Right lobe of liver (tissue), 6 donors: ENCODE measurements around the gene ALKBH6. TPM values are rescaled to one million over a fixed set of nuclear protein-coding genes. Genes with fewer than 3 reads are reported as not detected.

ENCODE experiments used
- ATAC-seq, 4 donors: fragments of 200-7000 bp; cut with Tn5 transposase; one replicate each; pipeline ENCODE4 v1.9.1; 2020; ENCODE audit warnings: mild to moderate bottlenecking in 4 of 4, moderate library complexity in 4 of 4
- DNase-seq, 3 donors: peaks; one replicate each; pipeline ENCODE4 v3.0.0-alpha.2; 2020
- H3K27ac ChIP-seq, 3 donors: fragments of 200-600 bp; one replicate each; pipeline ENCODE4 v1.8.0; 2022
- H3K27me3 ChIP-seq, 2 donors: fragments of 200-600 bp; one replicate each; pipeline ENCODE4 v1.8.0; 2022
- H3K36me3 ChIP-seq, 4 donors: fragments of 200-600 bp; sonication (generic) in 1 of 4; one replicate each; pipeline versions ENCODE4 v1.5.1 to v1.8.0; 2017 to 2022; ENCODE audit warnings: control low read depth in 1 of 4
- H3K4me1 ChIP-seq, 4 donors: fragments of 200-600 bp; sonication (generic) in 1 of 4; one replicate each; pipeline versions ENCODE4 v1.5.1 to v1.8.0; 2017 to 2022; ENCODE audit warnings: control low read depth in 1 of 4
- H3K4me3 ChIP-seq, 3 donors: fragments of 200-600 bp; one replicate each; pipeline ENCODE4 v1.8.0; 2022
- H3K9me3 ChIP-seq, 4 donors: fragments of 200-600 bp; sonication (generic) in 1 of 4; one replicate each; pipeline versions ENCODE4 v1.5.1 to v1.8.0; 2017 to 2022; ENCODE audit warnings: control low read depth in 1 of 4
- POLR2A ChIP-seq: fragments of 450-650 bp; IDR thresholded peaks from one replicate; pipeline ENCODE4 v1.6.1; 2017; ENCODE audit warnings: antibody characterized with exemption, mild to moderate bottlenecking
- WGBS: methylation state at CpG from one replicate; pipeline ENCODE4 v1.1.6; 2018; ENCODE audit warnings: low coverage, low lambda C conversion rate; ENCODE audit not compliant: insufficient coverage; ENCODE audit errors: missing lambda C conversion rate; 5-methylcytosine and 5-hydroxymethylcytosine counted together
- intact Hi-C, 2 donors: fragments of 100-400 bp; cut with DNase I; formaldehyde crosslinking; loops; one replicate each; pipeline versions ENCODE4 v1.11.2 to v1.14.1; 2022
- total RNA-seq, 6 experiments: library from RNA; depleted of rRNA in 2 of 6; stranded (reverse); fragments of >200 nt in 2 of 6; fragmentation: NEBNext Ultra II Directional in 3 of 6; extraction: Animal tissue kit (Norgen Biotek cat#: 25700) in 3 of 6; gene quantifications; one replicate each; pipeline versions ENCODE4 v1.1.0 to v1.2.4, GENCODE V29; 2016 to 2023
- TF ChIP-seq, protein P1 (sequence below), 4 donors: fragments of 200-600 bp in 3 of 4; fragments of 450-650 bp in 1 of 4; IDR thresholded peaks; one replicate each; pipeline versions ENCODE4 v1.5.1 to v1.8.0; 2016 to 2022; ENCODE audit warnings: antibody characterized with exemption in 4 of 4, mild to moderate bottlenecking in 2 of 4
- donor health status: DM: no; HTN: yes; CAD: no.
- donor health status: DM: no; HTN: no; CAD: no.
- donor health status: DM: no; HTN: no; CAD: no.
- donor health status: DM: no; HTN: yes; CAD: no.
- donor health status: DM: no; HTN: yes; CAD: no.

The ALKBH6 gene
- total RNA-seq, 6 experiments from 2014 or later = 9.7 to 31.2 (median 11.5) TPM

- DNase-seq (peak; percentile 35 to 66 (median 65)), ATAC-seq (peak in 1 of 4 donors; percentile 4)
- intact Hi-C loops = no loop called here
- Histone ChIP-seq H3K27ac (peak overlapping the region in 2 of 3 donors; percentile 10 to 29), H3K4me3 (no peak overlapping the region), H3K4me1 (peaks cover 0 to 18% (median 3%) of the 10 kb centered on the region in 4 donors), H3K36me3 (no peaks in the 10 kb centered on the region), H3K27me3 (no peaks in the 10 kb centered on the region), H3K9me3 (no peaks in the 10 kb centered on the region)
- 57% methylated on average over 9 of the region's 12 CpGs for WGBS
- TF ChIP-seq, protein P1, sequence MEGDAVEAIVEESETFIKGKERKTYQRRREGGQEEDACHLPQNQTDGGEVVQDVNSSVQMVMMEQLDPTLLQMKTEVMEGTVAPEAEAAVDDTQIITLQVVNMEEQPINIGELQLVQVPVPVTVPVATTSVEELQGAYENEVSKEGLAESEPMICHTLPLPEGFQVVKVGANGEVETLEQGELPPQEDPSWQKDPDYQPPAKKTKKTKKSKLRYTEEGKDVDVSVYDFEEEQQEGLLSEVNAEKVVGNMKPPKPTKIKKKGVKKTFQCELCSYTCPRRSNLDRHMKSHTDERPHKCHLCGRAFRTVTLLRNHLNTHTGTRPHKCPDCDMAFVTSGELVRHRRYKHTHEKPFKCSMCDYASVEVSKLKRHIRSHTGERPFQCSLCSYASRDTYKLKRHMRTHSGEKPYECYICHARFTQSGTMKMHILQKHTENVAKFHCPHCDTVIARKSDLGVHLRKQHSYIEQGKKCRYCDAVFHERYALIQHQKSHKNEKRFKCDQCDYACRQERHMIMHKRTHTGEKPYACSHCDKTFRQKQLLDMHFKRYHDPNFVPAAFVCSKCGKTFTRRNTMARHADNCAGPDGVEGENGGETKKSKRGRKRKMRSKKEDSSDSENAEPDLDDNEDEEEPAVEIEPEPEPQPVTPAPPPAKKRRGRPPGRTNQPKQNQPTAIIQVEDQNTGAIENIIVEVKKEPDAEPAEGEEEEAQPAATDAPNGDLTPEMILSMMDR (IDR thresholded peaks at IDR 0.05) = no peak
- TF ChIP-seq POLR2A = no peak
Observed at GRCh38 chr19:36058481-36059179, 44.6 kb upstream of the ALKBH6 start.

DNA sequence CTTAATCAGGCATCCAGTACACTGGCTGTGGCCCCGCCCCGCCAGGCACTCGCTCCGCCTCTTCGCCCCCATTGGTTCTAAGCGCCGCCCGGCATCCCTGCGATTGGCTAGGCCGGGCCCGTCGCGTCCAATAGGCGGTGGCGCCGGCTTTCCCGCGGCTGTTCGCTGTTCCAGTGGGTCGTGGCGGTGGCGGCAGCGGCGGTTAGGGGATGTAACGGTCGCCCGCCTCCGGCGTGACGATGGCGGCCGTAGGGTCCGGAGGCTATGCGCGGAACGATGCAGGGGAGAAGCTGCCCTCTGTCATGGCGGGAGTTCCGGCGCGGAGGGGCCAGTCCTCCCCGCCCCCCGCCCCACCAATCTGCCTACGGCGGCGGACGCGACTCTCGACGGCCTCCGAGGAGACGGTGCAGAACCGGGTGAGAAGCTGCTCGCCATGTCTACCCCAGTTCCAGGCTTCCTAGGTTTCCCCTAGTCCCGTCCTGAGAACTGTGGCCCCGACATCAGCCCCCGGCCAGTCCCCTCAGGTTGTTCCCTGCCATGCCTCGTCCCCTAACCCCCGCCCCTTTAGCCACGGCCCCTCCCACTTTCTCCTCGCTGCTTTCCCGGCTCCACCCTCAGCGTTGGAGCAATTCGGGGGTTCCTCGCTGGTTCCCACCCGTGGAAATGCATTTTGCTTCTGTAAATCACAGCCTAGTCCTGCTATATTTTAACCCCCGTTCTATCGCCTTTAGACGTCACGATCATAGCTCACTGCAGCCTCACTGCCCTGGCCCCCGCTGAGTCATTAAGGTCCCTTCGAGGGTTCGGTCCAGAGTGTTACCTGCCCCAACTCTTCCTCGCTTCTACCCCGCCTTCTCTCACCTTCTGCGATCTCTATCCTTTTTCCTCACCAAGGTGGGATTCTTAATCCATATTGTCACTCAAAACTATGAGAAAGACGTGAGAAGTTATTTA lies 41.0 kb upstream of the ALKBH6 start, which contains the start of gene WDR62:
Gene WDR62, plus strand, starts transcription at position 165 of the 954 bp plus-strand sequence. Its CDS starts 75 bp downstream, at position 240.
- ATAC-seq = peak; percentile 79 to 89 (median 85)
- peak within 1 kb of the TSS; percentile 53 to 90 (median 85) for H3K27ac ChIP-seq
- H3K27me3 ChIP-seq = no peaks in the 10 kb centered on the region
- H3K4me3 ChIP-seq = peak within 1 kb of the TSS; percentile 53 to 63 (median 60)
- peak; percentile 95 to 96 (median 95) for DNase-seq
- no peak for TF ChIP-seq POLR2A
- TF ChIP-seq, protein P1 (IDR thresholded peaks at IDR 0.05) = no peak
- WGBS = 4% methylated on average over 24 of the region's 76 CpGs
- intact Hi-C loops = no loop called here
- H3K36me3 ChIP-seq = no peaks in the 10 kb centered on the region
- H3K4me1 ChIP-seq = peaks cover 0 to 26% (median 3%) of the 10 kb centered on the region in 4 donors
- no peaks in the 10 kb centered on the region for H3K9me3 ChIP-seq

DNA sequence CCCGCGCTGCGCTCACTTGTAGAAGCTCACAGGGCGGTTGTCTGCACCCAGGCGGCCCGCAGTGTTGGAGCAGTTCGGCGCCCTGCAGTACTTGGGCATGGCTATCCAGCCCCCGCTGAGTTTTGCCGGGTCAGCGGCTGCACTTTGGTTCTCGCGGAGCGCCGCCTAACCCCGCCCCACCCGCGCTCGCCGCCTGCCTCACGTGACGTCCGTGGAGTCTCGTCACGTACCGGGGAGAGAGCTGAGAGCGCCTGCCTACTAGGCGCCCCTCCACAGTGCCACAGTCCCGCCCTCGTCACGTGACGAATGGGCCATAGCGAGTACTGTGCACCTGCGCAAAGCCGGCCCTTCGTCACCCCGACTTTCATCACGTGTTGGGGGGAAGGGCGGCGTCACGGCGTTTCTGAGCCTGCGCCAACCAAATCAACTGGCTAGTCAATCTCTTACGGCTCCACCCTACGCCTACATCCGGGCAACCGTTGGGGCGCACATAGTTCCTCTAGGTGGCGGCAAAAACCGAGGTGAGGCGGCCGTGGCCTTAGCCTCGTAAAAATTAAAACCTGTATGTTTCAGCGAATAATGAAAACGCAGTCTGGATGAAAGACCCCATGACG lies 40.2 kb upstream of the ALKBH6 start, which contains the start of gene THAP8:
Gene THAP8, minus strand, starts transcription at position 167 of the 614 bp plus-strand sequence. Its CDS starts 68 bp downstream, at position 99.
- Histone ChIP-seq H3K36me3 (no peaks in the 10 kb centered on the region), H3K4me1 (peaks cover 0 to 23% (median 2%) of the 10 kb centered on the region in 4 donors), H3K4me3 (peak within 1 kb of the TSS; percentile 53 to 63 (median 60)), H3K27ac (peak within 1 kb of the TSS; percentile 53 to 90 (median 85)), H3K27me3 (no peaks in the 10 kb centered on the region), H3K9me3 (no peaks in the 10 kb centered on the region)
- intact Hi-C loops = no loop called here
- ATAC-seq (peak; percentile 87 to 94 (median 91)), DNase-seq (peak; percentile 99 to 100 (median 100))
- 0% methylated on average over 4 of the region's 56 CpGs for WGBS
- TF ChIP-seq, protein P1 (IDR thresholded peaks at IDR 0.05) = peak; percentile 25 to 40 (median 35)
- peak; percentile 82 for TF ChIP-seq POLR2A

DNA sequence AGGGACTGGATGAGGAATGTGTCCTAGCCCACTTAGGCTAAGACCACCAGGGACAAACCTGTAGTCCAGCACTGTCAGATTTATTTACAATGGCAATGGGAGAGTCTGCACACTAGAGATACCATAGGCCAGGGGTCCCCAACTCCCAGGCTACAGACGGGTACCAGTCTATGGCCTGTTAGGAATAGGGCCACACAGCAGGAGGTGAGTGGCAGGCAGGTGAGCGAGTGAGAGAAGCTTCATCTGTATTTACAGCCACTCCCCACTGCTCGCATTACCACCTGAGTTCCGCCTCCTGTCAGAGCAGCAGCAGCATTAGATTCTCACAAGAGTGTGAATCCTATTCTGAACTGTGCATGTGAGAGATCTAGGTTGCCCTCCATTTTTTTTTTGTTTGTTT lies 37.6 kb upstream of the ALKBH6 start:
- WGBS = 75% methylated on average over 3 of the region's 4 CpGs
- Histone ChIP-seq H3K27me3 (no peaks in the 10 kb centered on the region), H3K4me3 (no peak overlapping the region), H3K4me1 (peaks cover 0 to 13% (median 0%) of the 10 kb centered on the region in 4 donors), H3K9me3 (no peaks in the 10 kb centered on the region), H3K27ac (no peak overlapping the region), H3K36me3 (no peaks in the 10 kb centered on the region)
- DNase-seq (no peak), ATAC-seq (no peak)
- intact Hi-C loops = no loop called here
- no peak for TF ChIP-seq POLR2A
- TF ChIP-seq, protein P1 (IDR thresholded peaks at IDR 0.05) = no peak
